ENCODE results near the gene GABBR2. TPM values are rescaled to one million over a fixed set of nuclear protein-coding genes. Genes with fewer than 3 reads are reported as not detected.

GABBR2 gene
- polyA plus RNA-seq, 1 of the 3 experiments (the other 2 are of a cell fraction): not detected

GRCh38 chr9:98291820-98292219 lies 416.9 kb downstream of the GABBR2 start:
- POLR2A ChIA-PET: no interaction called here
- H3K9me2 ChIP-seq: no peaks in the 10 kb centered on the region
- WGBS (ENCODE audit: low lambda C conversion rate): 43% methylated on average over 5 of the region's 5 CpGs
- CTCF ChIA-PET: interaction anchor here (1.4 to 1.6 kb wide), 2 partner anchors 24 to 484 kb away, joined by 4 to 6 read pairs; no protein-coding TSS in a partner anchor
- DNase-seq: no peak
- no peaks in the 10 kb centered on the region for H3F3A ChIP-seq (replicated peaks; ENCODE audit: insufficient read depth)
- TF ChIP-seq SMC3 (IDR thresholded peaks at IDR 0.05; ENCODE audit: low read depth, low read length) (no peak), MEF2A (IDR thresholded peaks at IDR 0.05; ENCODE audit: borderline replicate concordance, low read depth) (no peak), FOSL2 (IDR thresholded peaks at IDR 0.05; ENCODE audit: borderline replicate concordance, low read depth) (no peak), MAX (IDR thresholded peaks at IDR 0.05; ENCODE audit: low read depth) (no peak), RFX5 (IDR thresholded peaks at IDR 0.05; ENCODE audit: low read length) (no peak), EP300 (IDR thresholded peaks at IDR 0.05; ENCODE audit: borderline replicate concordance in 1 of 2, low read depth in 1 of 2, low read length in 1 of 2) (no peak), SIN3A (IDR thresholded peaks at IDR 0.05; ENCODE audit: borderline replicate concordance, low read depth, low read length) (no peak)
- no peaks in the 10 kb centered on the region for H3K9me3 ChIP-seq
- no peaks in the 10 kb centered on the region for H4K20me1 ChIP-seq (ENCODE audit: insufficient read depth)
- H3K27ac ChIP-seq (ENCODE audit: low read depth in 2 of 2, low read length in 1 of 2): no peak overlapping the region
- no peak overlapping the region for H3K4me3 ChIP-seq (ENCODE audit: low read depth in 2 of 2, low read length in 1 of 2)
- H3K9ac ChIP-seq: no peak overlapping the region
- no peaks in the 10 kb centered on the region for H3K79me2 ChIP-seq (ENCODE audit: insufficient read depth)
- H3K27me3 ChIP-seq (ENCODE audit: insufficient read depth): peaks cover 24% of the 10 kb centered on the region; the same call in 1 of the 2 replicates
- no peak overlapping the region for H2AFZ ChIP-seq (ENCODE audit: low read depth)
- H3K36me3 ChIP-seq (replicated peaks in 1 of 2; ENCODE audit: control insufficient read depth in 1 of 2, insufficient read depth in 2 of 2, low read length in 1 of 2): no peaks in the 10 kb centered on the region
- H3K4me1 ChIP-seq (ENCODE audit: control insufficient read depth in 1 of 2, insufficient read depth in 2 of 2, low read depth in 1 of 2, low read length in 1 of 2): peaks cover 0 to 5% of the 10 kb centered on the region in 2 experiments; a peak in 1 of 4 replicates
- H3K4me2 ChIP-seq: no peak overlapping the region

- no peaks in the 10 kb centered on the region for H4K20me1 ChIP-seq (ENCODE audit: insufficient read depth)
- no peak overlapping the region for H3K4me2 ChIP-seq
- ChIA-PET POLR2A (no interaction called here), CTCF (interaction anchor here (1.0 to 1.5 kb wide), 4 partner anchors 26 to 485 kb away, joined by 3 to 7 read pairs (median 4); no protein-coding TSS in a partner anchor)
- H3K4me3 ChIP-seq (ENCODE audit: low read depth in 2 of 2, low read length in 1 of 2): no peak overlapping the region
- 83% methylated on average over 17 of the region's 18 CpGs for WGBS (ENCODE audit: low lambda C conversion rate)
- H3K27me3 ChIP-seq (ENCODE audit: insufficient read depth): peaks cover 23% of the 10 kb centered on the region; the same call in 1 of the 2 replicates
- H3K9me3 ChIP-seq: no peaks in the 10 kb centered on the region
- H3K27ac ChIP-seq (ENCODE audit: low read depth in 2 of 2, low read length in 1 of 2): no peak overlapping the region
- no peak for DNase-seq
- no peak overlapping the region for H2AFZ ChIP-seq (ENCODE audit: low read depth)
- no peak overlapping the region for H3K9ac ChIP-seq
- H3K36me3 ChIP-seq (replicated peaks in 1 of 2; ENCODE audit: control insufficient read depth in 1 of 2, insufficient read depth in 2 of 2, low read length in 1 of 2): no peaks in the 10 kb centered on the region
- H3K9me2 ChIP-seq: no peaks in the 10 kb centered on the region
- no peaks in the 10 kb centered on the region for H3K79me2 ChIP-seq (ENCODE audit: insufficient read depth)
- H3F3A ChIP-seq (replicated peaks; ENCODE audit: insufficient read depth): no peaks in the 10 kb centered on the region
- no peak for TF ChIP-seq MXI1 (IDR thresholded peaks at IDR 0.05; ENCODE audit: low read depth, low read length)
- no peak for TF ChIP-seq EZH2phosphoT487 (IDR thresholded peaks at IDR 0.05; ENCODE audit: borderline replicate concordance, low read depth)
- TF ChIP-seq TCF12 (IDR thresholded peaks at IDR 0.05): no peak
- no peak for TF ChIP-seq GATA2 (CRISPR knock-in tag; IDR thresholded peaks at IDR 0.05)
- TF ChIP-seq JUND (IDR thresholded peaks at IDR 0.05): no peak
- TF ChIP-seq PBX3 (IDR thresholded peaks at IDR 0.05): no peak
- TF ChIP-seq CTCF (IDR thresholded peaks at IDR 0.05): no peak
- TF ChIP-seq RXRA (IDR thresholded peaks at IDR 0.05; ENCODE audit: borderline replicate concordance, low read depth): no peak
- no peak for TF ChIP-seq FOSL2 (IDR thresholded peaks at IDR 0.05; ENCODE audit: borderline replicate concordance, low read depth)
- no peak for TF ChIP-seq ZBTB33 (IDR thresholded peaks at IDR 0.05; ENCODE audit: borderline replicate concordance, low read depth)
- TF ChIP-seq REST (IDR thresholded peaks at IDR 0.05; ENCODE audit: low read depth, low read length): no peak
- peaks cover 0 to 5% of the 10 kb centered on the region in 2 experiments; a peak in 1 of 4 replicates for H3K4me1 ChIP-seq (ENCODE audit: control insufficient read depth in 1 of 2, insufficient read depth in 2 of 2, low read depth in 1 of 2, low read length in 1 of 2)
Observed at GRCh38 chr9:98290411-98290810, 418.3 kb downstream of the GABBR2 start.
